Fibroblast of mammary gland (primary cell): Measurements from ENCODE around the gene EXD1.
"Not testable (repeated sequence)": the region's sequence is repeated elsewhere in the genome, so short reads cannot be mapped to it uniquely, and the experiment has no call there.

Experiments used
- DNase-seq: peaks from one replicate; pipeline ENCODE4 v3.0.0-alpha.2; 2010; ENCODE audit warnings: low read depth
- H3K4me3 ChIP-seq: 2 replicates; pipeline ENCODE4 v1.5.1; 2011; ENCODE audit warnings: low read depth, mild to moderate bottlenecking, low read length, moderate library complexity; ENCODE audit not compliant: control insufficient read depth
- TF ChIP-seq, protein P1 (sequence below): conservative IDR thresholded peaks from 2 replicates; pipeline ENCODE4 v1.5.1; 2011; ENCODE audit warnings: low read depth, low read length, inconsistent platforms; ENCODE audit not compliant: control insufficient read depth, insufficient read depth

Gene EXD1

DNA sequence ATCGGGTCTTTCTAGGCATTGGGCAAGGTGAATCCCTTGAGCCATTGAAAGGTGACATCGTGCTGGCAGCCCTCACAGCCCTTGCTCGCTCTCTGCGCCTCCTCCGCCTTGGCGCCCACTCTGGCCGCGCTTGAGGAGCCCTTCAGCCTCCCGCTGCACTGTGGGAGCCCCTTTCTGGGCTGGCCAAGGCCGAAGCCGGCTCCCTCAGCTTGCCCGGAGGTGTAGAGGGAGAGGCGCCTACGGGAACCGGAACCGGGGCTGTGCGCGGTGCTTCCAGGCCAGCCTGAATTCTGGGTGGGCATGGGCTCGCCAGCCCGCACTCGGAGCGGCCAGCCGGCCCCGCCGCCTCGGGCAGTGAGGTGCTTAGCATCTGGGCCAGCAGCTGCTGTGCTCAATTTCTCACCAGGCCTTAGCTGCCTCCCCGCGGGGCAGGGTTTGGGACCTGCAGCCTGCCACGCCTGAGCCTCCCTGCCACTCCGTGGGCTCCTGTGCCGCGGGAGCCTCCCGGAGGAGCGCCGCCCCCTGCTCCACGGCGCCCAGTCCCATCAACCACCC lies 79.0 kb downstream of the EXD1 start:
- TF ChIP-seq, protein P1, sequence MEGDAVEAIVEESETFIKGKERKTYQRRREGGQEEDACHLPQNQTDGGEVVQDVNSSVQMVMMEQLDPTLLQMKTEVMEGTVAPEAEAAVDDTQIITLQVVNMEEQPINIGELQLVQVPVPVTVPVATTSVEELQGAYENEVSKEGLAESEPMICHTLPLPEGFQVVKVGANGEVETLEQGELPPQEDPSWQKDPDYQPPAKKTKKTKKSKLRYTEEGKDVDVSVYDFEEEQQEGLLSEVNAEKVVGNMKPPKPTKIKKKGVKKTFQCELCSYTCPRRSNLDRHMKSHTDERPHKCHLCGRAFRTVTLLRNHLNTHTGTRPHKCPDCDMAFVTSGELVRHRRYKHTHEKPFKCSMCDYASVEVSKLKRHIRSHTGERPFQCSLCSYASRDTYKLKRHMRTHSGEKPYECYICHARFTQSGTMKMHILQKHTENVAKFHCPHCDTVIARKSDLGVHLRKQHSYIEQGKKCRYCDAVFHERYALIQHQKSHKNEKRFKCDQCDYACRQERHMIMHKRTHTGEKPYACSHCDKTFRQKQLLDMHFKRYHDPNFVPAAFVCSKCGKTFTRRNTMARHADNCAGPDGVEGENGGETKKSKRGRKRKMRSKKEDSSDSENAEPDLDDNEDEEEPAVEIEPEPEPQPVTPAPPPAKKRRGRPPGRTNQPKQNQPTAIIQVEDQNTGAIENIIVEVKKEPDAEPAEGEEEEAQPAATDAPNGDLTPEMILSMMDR = no peak
- no peak for DNase-seq
- H3K4me3 ChIP-seq = no peak overlapping the region

DNA sequence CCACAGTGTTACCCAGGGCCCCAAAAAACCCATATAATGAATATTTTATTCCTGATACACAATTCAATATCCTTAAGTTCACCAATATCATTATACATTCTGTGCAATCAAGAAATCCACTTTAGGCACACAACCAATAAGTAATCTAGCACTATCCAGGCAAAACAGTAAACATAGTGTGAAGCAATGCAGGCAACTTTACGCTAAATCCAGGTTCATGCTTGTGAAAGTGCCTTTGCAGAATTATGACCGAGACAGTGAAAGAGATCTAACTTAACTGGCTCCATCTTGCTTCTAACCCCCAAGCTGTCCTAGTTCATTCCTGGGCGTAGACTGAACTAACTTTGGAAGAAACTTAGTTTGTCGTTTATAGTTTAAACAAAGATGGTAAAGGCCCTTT lies 80.3 kb downstream of the EXD1 start:
- H3K4me3 ChIP-seq = no peak overlapping the region
- no peak for DNase-seq
- TF ChIP-seq, protein P1 = no peak

- TF ChIP-seq, protein P1 = no peak
Measured at GRCh38 chr15:41148065-41148464, 82.5 kb downstream of the EXD1 start.

DNA sequence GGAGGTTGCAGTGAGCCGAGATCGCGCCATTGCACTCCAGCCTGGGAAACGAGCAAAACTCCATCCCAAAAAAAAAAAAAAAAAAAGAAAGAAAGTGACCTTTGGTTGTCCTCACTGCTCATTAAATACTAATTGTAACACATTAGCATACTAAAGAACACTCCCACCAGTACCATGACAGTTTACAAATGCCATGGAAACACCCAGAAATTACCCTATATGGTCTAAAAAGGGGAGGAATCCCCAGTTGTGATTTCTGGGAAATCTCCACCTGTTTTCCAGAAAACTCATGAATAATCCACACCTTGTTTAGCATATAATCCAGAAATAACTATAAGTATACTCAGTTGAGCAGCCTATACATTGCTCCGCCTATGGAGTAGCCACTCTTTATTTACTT lies 90.9 kb downstream of the EXD1 start:
- TF ChIP-seq, protein P1 = no peak
- H3K4me3 ChIP-seq = no peak overlapping the region
- DNase-seq = no peak

More at GRCh38 chr15:41148065-41148464, 82.5 kb downstream of the EXD1 start:
- DNase-seq = no peak
- no peak overlapping the region for H3K4me3 ChIP-seq

DNA sequence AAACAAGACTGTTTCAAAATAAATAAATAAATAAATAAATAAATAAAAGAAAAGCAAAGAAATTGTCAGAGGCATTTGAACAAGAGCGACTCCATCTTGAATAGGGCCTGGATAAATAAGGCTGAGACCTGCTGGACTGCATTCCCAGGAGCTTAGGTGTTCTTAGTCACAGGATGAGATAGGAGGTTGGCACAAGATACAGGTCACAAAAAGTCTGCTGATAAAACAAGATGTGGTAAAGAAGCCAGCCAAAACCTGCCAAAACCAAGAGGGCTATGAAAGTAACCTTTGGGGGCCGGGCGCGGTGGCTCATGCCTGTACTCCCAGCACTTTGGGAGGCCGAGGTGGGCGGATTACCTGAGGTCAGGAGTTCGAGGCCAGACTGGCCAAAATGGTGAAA lies 91.4 kb downstream of the EXD1 start:
- H3K4me3 ChIP-seq, DNase-seq: not testable (repeated sequence)

DNA sequence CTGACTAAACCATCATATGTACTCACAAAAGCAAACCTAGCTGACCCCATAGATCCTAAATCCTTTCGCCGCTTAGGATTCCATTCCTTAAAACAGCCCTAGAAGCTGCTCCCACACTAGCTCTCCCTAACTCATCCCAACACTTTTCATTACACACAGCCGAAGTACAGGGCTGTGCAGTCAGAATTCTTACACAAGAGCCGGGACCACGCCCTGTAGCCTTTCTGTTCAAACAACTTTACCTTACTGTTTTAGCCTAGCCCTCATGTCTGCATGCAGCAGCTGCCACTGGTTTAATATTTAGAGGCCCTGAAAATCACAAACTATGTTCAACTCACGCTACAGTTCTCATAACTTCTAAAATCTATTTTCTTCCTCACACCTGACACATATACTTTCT lies 95.0 kb downstream of the EXD1 start:
- DNase-seq, H3K4me3 ChIP-seq: not testable (repeated sequence)

GRCh38 chr15:41133454-41133853 lies 97.1 kb downstream of the EXD1 start:
- TF ChIP-seq, protein P1 = no peak
- DNase-seq = no peak
- no peak overlapping the region for H3K4me3 ChIP-seq
